GM21619 (cell line): ENCODE measurements around the gene DESI2.

Source experiments
- ATAC-seq: cut with Tn5 transposase; IDR thresholded peaks from one replicate; pipeline ENCODE4 v1.9.1; 2021; ENCODE audit not compliant: unreplicated experiment

DESI2 gene

DNA sequence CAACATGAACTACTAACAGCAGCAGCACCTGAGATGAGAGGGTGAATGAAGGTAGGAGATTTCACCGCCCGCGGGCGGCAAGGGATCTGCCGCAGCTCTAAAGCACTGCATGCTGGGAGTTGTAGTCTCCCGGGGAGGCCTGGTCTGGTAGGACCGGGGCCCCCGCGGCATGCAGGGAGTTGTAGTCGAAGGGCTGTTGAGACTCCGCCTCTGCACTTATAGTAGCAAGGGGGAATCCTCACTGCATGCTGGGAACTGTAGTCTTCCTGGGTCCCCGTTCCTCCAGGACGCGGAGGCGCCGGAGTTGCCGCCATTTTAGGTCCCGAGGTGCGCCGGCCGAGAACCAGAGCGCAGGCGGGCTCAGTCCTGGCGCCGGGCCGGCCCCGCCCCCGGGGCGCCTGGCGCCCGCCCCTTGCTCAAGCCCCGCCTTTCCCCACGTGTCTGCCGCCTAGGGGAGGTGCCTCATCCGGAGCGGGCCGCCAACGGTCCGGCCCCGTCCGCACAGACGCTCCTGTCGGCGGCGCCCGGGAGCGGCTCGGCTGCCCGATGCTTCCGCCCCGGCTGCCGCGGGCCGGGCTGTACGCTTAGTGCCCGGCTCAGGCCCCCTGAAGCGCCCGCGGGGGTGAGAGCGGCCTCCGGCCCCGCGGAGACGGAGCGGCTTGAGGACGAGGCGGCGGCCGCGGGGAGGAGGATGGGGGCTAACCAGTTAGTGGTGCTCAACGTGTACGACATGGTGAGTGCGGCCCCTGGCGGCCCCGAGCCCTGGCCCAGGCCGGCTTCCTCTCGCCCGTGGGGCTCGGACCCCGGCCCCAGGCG is at the start of gene DESI2:
TSS of gene DESI2 (plus strand) at position 504 of the 816 bp plus-strand sequence. CDS start at position 692, 188 bp downstream.
- peak; percentile 96 for ATAC-seq

DNA sequence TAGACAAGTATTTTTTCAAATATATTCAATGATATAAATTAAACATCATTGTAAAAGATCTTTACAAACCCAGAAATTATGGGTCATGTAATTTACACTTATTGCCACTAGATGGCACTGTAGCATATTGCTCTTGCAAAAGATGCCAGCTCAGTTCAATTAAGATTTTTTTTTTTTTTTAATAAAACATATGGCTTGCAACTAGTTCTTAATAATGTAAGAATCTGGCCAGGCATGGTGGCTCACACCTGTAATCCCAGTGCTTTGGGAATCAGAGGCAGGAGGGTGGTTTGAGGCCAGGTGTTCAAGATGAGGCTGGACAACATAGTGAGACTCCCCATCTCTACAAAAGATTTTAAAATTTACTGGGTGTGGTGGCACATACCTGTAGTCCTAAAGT is 49.4 kb upstream of the DESI2 start:
- no peak for ATAC-seq

DNA sequence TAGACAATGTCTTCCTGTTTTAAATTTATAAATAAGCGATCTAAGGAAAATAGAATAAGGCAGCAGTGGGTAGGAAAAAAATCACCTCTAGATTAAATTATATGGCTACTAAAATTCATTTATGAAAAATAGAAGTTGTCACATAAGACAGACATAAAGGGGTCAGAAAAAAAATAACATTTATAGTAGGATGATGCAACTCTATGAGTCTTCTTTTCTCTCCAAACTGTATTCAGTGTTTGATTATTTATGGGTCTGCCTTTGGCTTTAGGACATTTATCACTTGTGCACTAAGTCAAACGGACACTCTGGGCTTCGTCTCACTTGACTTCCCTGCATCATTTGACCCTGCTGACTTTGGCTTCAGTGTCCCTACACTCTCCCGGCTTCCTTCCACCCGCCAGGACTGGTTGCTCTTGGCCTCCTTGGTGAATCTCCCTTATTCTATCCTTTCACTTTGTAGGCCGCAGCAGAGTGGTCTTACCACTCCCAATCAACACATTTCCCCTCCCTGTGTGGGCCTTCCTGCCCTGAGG is 47.0 kb upstream of the DESI2 start:
- no peak for ATAC-seq

DNA sequence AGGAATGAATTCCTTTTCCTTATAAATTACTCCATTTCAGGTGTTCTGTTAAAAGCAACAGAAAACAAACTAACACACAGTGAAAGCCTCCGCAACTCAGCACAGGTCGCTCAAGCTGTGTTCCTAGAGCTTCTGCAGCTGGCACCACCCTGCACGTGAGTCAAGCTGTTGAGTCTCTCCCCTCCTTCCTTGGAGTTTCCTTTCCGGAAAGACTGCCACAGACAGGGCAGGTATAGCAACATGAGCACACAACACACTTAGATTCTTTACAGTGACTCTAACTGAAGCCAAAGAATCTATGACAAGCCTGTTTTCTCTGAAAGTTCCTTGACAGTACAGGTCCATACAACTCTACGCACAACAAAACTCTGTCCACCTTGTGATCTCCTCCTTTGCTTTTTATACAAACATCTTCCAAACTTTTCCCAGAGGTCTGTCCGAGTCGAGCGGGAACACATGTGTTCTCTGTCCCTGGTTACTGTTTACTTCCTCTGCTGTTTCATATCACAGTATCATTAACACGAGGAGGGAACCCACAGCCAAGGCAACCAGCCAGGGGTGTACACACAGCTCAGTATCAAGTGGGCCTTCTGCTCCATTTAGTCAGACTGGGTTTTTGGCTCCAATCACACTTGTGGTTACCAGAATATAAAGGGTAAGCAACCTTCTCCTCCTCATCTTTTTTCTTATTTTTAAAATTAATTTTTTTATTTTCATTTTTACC is 38.7 kb upstream of the DESI2 start:
- ATAC-seq, result no peak

DNA sequence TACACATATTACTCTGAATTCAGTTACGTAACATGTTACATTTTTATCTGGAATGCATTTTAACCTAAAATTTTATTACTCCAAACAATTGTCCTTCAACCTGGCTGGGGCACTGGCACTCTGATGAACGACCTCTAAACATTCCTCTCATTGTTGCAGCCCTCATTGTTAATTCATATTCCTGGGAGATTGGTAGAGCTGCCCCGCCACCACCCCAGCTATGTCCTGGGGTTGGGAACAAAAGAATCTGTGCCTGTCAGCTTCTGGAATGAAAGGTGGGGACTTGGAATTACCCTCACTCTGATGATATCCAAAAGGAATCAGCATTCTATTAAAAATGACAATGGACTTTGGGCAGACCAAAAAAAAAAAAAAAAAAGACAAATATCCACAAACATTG is 38.0 kb upstream of the DESI2 start:
- ATAC-seq, result no peak

DNA sequence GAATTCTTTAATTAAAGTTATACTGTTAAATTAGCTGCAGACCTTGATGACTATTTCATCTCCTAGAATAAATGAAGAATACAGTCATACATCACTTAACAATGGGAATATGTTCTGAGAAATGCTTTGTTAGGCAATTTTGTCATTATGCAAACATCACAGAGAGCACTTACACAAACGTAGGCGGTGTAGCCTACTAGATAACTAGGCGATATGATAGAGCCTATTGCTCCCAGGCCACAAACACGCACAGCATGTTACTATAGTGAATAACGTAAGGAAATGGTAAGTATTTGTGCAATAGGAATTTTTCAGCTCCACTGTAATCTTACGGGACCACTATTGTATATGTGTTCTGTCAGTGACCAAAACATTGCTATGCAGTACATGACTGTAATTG is 37.6 kb upstream of the DESI2 start:
- no peak for ATAC-seq

DNA sequence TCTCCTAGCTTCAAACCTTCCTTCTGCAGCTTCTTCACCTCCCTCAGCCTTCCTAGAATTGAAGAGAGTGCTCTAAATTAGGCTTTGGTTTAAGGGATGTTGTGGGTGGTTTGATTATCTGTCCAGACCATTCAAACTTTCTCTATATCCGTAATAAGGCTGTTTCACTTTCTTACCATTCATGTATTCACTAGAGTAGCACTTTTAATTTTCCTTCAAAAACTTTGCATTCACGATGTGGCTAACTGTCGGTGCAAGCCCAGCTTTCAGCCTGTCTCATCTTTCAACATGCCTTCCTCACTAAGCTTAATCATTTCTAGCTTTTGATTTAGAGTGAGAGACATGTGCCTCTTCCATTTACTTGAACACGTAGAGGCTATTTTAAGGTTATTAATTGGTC is 26.2 kb upstream of the DESI2 start:
- no peak for ATAC-seq

DNA sequence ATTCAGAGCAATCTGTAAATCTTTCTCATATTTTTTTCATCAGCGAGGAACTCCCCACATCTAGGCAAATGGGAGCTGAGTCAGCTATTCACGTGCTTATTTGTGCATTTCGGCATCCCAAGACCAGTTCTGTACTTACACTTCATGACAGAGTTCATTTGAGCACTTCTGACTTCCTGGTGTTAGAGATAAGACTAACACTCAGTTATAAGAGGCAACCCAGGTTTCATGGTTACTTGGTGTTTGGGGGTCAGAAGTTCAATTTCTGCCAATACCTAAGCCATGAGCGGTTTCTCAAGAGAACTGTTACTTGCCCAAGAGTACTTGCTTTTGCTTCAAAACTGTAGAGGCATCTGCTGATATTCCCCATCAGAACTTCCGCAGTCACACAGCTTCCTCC is 24.1 kb upstream of the DESI2 start:
- no peak for ATAC-seq

DNA sequence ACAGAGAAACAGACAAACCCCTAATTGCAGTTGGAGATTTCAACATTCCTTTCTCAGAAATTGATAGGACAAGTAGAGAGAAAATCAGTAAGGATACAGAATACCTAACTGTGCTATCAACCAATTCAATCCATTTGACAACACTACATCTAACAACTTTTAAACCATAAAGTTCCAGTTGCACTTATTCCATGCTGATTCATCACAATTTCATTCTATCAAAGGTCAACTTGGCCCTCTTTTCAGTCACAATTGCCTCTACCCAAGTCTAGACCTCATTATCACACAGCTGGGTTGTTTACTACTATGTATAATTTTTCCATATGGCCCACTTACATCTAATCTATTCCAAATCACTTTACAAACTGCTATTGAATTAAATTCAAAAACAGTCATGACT is 19.8 kb upstream of the DESI2 start:
- no peak for ATAC-seq

DNA sequence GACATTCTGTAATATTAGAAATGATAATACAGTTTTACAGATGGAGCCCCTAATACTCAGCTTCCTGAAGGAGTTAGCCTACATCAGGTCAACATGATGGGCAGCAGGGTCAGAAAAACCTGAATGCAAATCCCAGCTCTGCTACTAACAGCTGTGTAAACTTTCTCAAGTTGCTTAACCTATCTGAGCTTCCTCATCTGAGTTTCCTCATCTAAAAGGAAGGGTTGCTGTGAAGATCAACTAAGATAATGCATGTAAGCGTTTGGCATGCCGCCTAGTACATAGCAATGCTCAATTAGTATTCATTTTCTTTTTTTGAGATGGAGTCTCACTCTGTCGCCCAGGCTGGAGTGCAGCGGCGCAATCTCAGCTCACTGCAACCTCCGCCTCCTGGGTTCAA is 18.4 kb upstream of the DESI2 start:
- no peak for ATAC-seq

DNA sequence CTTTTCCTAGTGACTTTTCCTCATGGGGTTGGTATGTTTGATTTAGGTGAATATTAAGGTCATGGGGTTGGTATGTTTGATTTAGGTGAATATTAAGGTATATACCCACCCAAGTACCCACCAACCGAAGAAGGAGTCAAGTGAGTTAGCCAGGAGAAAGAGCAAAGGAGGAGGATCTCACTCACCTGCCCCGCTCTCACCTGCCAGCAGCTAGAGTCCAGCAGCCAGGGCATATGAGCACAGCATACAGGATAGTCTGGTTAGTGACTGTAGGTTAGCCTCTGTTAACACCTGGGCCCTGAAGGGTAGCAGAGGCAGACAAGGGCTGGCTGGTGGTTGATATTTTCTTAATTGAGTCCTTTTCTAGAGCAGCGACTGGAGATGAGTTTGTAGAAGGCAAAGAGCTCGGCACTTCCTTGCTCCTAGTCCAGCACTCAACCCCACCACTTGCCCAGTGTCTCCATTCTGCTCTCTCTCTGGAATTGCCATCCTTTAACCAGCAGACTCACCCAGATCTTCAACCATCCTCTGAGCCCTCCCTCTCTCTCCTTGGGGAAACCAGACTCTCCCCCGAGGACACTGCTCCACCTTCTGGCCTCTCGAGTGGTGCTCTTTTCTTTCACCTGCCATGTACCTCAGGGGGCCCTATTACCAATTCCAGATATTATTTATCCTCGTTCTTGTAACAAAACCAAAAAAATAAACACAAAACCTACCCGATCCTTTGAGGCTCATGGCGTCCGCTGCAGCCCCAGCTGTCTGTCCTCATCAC is 16.3 kb upstream of the DESI2 start:
- no peak for ATAC-seq

DNA sequence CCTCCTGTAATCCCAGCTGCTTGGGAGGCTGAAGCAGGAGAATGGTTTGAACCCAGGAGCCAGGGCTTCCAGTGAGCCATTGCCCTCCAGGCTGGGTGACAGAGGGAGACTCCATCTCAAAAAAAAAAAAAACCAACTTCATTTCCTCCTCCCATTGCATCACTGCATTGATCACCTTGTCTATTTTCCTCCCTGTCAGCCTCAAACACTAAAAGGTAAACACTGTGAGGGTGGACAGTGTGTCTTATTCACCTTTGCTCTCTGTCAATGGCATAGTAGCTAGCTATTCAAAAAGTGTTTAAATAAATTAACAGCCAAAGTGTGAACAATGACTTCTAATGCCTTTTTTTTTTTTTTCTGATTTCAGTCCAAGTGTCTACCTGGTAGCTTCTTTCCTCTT is 13.4 kb upstream of the DESI2 start:
- no peak for ATAC-seq

DNA sequence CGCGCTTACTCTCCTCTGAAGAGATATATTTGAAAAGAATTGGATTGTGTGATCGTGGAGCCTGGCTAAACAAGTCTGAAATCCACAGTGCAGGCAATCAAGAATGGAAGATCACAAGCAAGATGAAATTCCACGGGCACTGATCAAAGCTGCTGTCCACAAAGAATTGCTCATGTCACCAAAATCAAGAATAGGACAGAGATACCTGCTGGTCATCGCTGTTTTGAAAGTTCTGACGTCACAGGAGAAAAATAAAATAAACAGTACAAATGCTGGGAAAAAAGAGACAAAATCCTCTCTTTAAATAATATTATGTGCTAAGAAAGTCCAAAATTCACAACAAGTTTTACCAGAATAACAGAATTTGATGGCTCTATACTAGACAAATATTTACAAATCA is 12.0 kb upstream of the DESI2 start:
- ATAC-seq, result no peak

DNA sequence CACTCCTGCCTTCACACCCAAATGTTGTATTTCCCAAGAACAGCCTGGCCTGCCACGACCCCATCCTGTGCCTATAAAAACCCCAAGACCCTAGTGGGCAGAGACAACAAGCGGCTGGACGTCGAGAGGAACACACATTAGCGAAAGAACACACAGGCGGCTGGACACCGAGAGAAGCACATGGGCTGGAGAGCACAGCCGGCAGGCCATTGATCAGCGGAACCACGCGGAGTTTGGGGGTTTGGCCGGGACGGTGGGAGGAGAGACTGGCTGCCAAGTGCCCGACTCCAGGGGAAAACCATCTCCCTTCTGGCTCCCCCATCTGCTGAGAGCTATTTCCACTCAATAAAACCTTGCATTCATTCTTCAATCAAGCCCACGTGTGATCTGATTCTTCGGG is 10.4 kb upstream of the DESI2 start:
- ATAC-seq, result no peak

DNA sequence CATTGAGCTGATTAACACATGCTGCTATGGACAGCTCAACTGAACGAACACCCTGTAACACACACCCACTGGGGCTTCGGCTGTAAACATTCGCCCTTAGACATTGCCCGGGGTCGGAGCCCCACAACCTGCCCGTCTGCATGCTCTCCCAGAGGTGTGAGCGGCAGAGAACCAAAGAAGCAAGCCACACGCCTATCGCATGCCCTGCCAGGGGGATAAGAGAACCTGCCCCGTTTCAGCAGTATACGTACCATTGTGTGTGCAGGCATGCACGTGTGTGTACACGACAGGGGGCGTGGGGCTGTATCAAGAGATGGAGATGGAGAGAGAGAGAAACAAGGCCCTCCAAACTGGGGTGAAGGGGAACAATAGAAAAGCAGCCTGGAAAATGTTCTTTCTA is 9.9 kb upstream of the DESI2 start:
- no peak for ATAC-seq

DNA sequence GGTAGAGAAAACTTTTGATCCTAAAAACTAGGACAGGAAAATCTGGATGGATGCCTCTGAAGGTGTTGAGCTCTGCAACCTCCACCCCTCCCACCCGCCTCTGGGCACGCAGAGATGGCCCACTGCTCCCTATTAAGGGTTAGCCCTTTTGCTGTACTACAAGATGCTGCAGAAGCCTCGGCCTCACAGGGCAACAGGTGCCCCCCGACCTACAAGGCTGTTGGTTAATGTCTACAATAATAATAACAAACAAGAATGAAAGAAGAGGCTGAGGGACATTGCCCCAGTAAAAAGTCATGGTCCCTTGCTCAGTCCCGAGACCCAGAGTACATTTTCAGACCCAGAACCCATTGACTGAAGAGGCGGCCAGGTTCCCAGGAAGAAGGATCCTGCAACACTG is 7.5 kb upstream of the DESI2 start:
- no peak for ATAC-seq

DNA sequence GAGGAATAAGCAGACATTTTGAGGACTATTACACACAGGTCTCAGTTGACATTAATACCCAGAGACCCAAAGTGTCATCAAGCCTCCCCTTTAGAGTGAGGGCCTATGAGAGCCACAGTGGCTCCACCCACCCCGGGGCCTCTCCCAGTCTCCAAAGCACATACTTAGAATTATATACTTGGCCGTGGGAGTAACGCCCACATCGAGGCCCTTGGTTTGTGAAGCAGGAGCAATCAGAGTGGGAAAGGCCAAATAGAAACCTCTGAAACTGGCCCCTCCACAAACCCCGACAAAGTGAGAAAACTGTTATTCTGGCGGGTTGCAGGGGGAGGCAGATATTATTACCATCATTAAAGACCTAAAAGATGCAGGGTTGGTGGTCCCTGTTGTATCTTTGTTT is 7.0 kb upstream of the DESI2 start:
- no peak for ATAC-seq

DNA sequence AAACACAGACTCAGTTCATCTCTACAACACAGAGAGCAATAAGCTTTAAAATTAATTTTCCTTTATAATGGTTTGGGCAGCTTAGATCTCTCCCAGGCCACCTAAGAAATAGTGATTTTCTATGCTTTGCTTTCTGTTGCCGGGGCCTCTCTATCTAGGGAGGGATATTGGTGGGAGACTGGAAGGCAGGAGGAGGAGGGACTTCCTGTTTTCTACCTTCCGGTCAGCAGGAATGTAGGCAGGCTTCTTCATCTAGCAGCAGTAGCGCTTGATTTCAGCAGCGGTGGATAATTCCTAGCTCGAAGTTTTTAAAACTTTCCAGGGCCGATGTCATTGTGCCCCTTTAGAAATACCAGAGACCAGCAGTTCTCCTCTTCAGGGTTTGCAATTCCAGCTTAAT is 5.1 kb upstream of the DESI2 start:
- ATAC-seq, result no peak

DNA sequence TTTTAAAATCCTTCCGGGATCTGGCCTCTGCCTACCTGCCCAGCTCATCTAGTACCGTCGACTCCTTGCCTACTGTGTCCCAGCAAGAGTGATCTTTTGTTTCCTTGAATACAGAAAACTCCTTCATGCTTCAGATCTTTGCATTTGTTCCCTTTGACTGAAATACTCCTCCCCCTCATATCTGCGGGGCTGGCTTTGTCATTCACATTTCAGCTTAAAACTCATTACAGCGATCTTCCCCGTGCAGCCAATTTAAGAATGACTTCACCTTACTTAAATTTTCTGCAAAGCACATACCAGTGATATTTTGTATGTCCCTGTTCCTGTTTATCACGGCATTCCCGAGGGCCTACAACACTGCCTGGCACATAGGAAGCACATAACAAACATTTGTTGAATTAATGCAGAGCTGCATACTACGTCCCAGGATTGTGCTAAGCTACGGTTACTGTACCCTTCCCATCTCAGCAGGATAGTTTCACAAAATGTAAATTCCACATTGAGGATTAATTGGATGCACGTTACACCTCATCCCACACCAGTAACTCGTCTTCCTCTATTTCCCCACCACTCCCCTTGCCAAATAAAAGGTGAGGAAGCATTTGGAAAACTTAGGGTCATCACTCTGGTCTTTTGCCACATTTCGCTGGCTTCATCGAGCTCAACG is 837 bp upstream of the DESI2 start:
- no peak for ATAC-seq

DNA sequence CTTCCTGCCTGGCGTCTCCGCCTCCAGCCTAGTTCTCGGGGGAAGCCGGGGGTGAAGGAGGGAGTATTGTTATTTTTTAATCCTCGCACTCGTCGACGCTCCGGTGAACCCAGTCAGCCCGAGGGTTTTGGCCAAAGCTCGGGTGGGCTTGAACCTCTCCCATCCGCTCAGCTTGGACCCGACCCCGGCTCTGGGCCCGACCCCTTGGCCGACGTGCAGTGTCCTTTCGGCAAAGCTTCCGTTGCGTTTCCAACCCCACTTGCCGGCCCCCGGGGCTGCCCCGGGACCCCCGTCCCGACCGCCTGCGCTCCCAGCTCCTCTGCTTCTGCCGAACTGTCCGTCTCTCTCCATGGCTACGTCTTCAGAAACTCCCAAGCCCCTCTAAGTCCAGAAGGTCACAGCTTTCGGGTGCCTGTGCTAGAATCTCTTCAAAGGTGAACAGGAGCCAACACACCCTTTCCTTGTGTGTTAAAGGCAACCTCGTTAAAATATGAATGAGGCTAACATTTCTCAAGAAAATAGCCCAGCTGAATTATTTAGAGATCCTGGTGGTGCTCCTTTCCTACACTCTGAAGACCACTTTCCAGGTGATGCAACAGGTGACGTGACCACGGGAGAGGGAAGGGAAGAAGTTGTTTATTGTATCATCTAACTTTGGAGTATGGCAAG is 647 bp downstream of the DESI2 start:
- no peak for ATAC-seq
